Measurements from ENCODE around the gene EIF4E2.

Gene EIF4E2

DNA sequence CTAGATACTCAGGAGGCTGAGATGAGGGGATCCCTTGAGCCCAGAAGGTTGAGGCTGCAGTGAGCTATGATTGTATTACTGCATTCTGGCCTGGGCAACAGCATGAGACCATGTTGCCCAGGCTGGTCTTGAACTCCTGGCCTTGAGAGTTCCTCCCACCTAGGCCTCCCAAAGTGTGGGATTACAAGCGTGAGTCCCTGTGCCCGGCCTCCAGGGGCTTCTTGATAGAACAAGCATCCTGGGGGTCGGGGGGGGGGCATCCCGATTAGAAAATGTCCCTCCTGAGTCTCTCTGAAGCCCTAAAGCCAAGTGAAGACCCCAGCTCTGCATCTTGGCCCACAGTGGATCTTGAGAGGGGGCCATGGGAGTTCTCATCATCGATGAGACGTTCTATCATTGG is 60.6 kb downstream of the EIF4E2 start:
- TF ChIP-seq, protein P1, sequence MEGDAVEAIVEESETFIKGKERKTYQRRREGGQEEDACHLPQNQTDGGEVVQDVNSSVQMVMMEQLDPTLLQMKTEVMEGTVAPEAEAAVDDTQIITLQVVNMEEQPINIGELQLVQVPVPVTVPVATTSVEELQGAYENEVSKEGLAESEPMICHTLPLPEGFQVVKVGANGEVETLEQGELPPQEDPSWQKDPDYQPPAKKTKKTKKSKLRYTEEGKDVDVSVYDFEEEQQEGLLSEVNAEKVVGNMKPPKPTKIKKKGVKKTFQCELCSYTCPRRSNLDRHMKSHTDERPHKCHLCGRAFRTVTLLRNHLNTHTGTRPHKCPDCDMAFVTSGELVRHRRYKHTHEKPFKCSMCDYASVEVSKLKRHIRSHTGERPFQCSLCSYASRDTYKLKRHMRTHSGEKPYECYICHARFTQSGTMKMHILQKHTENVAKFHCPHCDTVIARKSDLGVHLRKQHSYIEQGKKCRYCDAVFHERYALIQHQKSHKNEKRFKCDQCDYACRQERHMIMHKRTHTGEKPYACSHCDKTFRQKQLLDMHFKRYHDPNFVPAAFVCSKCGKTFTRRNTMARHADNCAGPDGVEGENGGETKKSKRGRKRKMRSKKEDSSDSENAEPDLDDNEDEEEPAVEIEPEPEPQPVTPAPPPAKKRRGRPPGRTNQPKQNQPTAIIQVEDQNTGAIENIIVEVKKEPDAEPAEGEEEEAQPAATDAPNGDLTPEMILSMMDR (conservative IDR thresholded peaks at IDR 0.05; ENCODE audit: low read length), result no peak

DNA sequence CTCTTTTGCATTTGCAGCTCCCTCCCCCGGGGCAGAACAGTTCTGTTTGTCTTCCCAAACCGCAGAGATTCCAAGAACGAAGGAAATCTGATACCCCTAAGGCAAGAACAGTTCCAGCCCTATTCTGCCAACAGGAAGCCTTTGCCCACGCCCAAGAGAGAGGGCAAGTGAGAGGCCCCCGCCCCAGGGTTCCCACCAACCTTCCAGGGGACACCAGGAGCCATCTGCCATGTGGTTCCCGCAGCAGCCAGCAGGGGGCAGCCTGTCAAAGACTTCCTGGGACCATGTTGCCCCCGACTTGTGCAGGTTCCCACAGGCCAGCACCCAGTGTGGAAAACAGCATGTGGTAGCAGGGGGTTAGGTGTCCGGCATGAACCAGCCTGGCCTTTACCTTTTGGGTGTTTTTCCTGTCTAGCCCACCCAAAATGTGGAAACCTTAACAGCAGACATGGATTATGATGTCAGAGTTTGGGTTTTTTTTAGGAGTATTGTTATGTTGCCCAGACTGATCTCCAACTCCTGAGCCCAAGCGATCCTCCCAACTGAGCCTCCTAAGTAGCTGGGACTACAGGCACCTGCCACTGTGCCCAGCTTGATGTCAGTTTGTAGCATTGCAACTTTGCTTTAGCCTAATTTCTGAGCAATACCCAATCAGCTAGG is 61.2 kb downstream of the EIF4E2 start:
- peak; percentile 64 for DNase-seq (ENCODE audit: low read depth)
- H3K4me3 ChIP-seq (ENCODE audit: low read length), result no peak overlapping the region
- TF ChIP-seq, protein P1 (conservative IDR thresholded peaks at IDR 0.05; ENCODE audit: low read length), result peak; percentile 77

More for the DNA sequence above, 60.6 kb downstream of the EIF4E2 start:
- DNase-seq (ENCODE audit: low read depth), result no peak
- no peak overlapping the region for H3K4me3 ChIP-seq (ENCODE audit: low read length)

DNA sequence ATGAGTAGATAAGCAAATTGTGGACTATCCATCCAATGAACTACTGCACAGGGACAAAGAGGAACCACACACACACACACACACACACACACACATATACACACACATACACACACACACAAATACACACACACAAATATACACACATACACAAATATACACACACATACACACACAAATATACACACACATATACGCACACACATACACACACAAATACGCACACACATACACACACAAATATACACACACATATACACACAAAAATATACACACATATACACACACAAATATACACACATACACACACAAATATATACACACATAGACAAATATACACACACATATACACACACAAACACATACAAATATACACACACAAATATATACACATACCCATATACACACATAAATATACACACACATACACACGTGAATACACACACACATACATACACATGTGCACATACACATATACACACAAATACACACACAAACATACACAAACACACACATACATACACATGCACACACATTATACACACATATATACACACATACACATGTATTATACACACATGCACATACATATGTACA is 63.1 kb downstream of the EIF4E2 start:
- DNase-seq (ENCODE audit: low read depth), result no peak
- TF ChIP-seq, protein P1 (conservative IDR thresholded peaks at IDR 0.05; ENCODE audit: low read length), result no peak
- no peak overlapping the region for H3K4me3 ChIP-seq (ENCODE audit: low read length)

DNA sequence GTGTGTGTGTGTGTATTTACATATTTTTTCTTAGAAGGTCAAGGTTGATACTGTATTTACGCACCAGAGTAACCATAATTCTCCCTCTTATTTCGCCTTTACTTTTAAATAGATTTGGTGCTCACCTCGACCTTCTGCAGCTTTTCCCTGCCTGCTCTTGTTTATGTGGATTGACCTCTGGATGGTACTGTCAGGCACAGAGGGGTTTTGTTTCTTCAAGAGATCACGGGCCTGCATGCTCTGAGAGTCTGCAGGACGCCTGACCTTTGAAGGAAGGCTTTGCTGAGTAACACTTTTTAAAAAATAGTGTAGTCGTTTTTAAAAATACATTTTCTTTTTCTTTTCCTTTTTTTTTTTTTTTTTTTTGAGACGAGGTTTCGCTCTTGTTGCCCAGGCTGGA is 64.8 kb downstream of the EIF4E2 start:
- DNase-seq (ENCODE audit: low read depth), result no peak
- no peak overlapping the region for H3K4me3 ChIP-seq (ENCODE audit: low read length)
- TF ChIP-seq, protein P1 (conservative IDR thresholded peaks at IDR 0.05; ENCODE audit: low read length), result no peak
